SU-DHL-6 (cell line): Measurements from ENCODE around the gene SLC43A3.

Experiments used
- EZH2phosphoT487 ChIP-seq: fragments of 200-600 bp; sonication (generic), shearing (Covaris generic); conservative IDR thresholded peaks from 2 replicates; pipeline ENCODE4 v1.6.1; 2018; ENCODE audit warnings: mild to moderate bottlenecking, antibody characterized with exemption, low read length, moderate library complexity, mixed read lengths
- TF ChIP-seq, protein P1 (sequence below): fragments of 200-600 bp; sonication (generic); IDR thresholded peaks from one replicate; pipeline ENCODE4 v1.5.1; 2017; ENCODE audit warnings: antibody characterized with exemption, mild to moderate bottlenecking, low read length, moderate library complexity; ENCODE audit not compliant: insufficient read depth, poor library complexity, severe bottlenecking

DNA sequence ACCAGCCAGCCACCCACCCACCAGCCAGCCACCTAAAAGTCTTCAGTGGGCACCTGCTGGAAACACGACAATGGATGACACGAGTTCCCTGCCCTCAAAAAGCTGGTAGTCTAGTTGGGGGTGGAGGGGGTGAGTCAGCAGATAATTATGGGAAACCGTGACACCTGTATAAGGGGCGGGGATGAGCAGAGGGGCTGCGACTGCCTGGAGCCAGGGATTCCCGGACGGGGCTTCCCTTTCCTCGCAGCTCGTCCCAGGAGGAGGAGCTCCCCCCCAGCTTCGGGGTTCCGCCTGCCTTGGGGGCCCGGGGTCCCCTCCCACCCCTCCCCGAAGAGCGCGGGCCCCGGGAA lies 31.1 kb upstream of the SLC43A3 start:
- TF ChIP-seq, protein P1, sequence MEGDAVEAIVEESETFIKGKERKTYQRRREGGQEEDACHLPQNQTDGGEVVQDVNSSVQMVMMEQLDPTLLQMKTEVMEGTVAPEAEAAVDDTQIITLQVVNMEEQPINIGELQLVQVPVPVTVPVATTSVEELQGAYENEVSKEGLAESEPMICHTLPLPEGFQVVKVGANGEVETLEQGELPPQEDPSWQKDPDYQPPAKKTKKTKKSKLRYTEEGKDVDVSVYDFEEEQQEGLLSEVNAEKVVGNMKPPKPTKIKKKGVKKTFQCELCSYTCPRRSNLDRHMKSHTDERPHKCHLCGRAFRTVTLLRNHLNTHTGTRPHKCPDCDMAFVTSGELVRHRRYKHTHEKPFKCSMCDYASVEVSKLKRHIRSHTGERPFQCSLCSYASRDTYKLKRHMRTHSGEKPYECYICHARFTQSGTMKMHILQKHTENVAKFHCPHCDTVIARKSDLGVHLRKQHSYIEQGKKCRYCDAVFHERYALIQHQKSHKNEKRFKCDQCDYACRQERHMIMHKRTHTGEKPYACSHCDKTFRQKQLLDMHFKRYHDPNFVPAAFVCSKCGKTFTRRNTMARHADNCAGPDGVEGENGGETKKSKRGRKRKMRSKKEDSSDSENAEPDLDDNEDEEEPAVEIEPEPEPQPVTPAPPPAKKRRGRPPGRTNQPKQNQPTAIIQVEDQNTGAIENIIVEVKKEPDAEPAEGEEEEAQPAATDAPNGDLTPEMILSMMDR: no peak
- TF ChIP-seq EZH2phosphoT487: no peak
